Measurements from ENCODE around the gene ARL3. TPM values are rescaled to one million over a fixed set of nuclear protein-coding genes. Genes with fewer than 3 reads are reported as not detected.

The ARL3 gene
- total and polyA plus RNA-seq, 2 of the 4 experiments (the other 2 are of a cell fraction), result 5.0 to 14.3 TPM

- Histone ChIP-seq H3K4ac (ENCODE audit: low read depth, low read length) (peak overlapping the region; percentile 98), H4K8ac (ENCODE audit: low read depth in 2 of 2, low read length in 2 of 2) (peak overlapping the region; percentile 66 to 93), H4K20me1 (ENCODE audit: insufficient read depth, low read length) (no peaks in the 10 kb centered on the region), H4K5ac (ENCODE audit: low read depth, low read length) (peak overlapping the region; percentile 94), H3K14ac (replicated peaks; ENCODE audit: low read depth, low read length) (peak overlapping the region; percentile 92), H2BK20ac (ENCODE audit: low read depth, low read length) (peak overlapping the region; percentile 94), H3K27me3 (ENCODE audit: control insufficient read depth, insufficient read depth, low read length) (no peaks in the 10 kb centered on the region), H2BK5ac (ENCODE audit: low read depth, low read length, poor library complexity, severe bottlenecking) (peak overlapping the region; percentile 100), H3K4me3 (ENCODE audit: insufficient read depth, low read depth, low read length) (no peak overlapping the region), H2BK15ac (ENCODE audit: low read depth, low read length) (peak overlapping the region; percentile 91), H3K27ac (ENCODE audit: insufficient read depth, low read length) (peak overlapping the region; percentile 98), H3K4me1 (ENCODE audit: control insufficient read depth, insufficient read depth, low read length) (peaks cover 82% of the 10 kb centered on the region), H2AFZ (replicated peaks; ENCODE audit: low read length, poor library complexity) (no peak overlapping the region), H3K23ac (ENCODE audit: low read depth, low read length) (peak overlapping the region; percentile 83), H2BK120ac (ENCODE audit: low read depth, low read length) (peak overlapping the region; percentile 99), H3K4me2 (ENCODE audit: low read depth, low read length) (no peak overlapping the region), H3K9me3 (ENCODE audit: control insufficient read depth, insufficient read depth, low read length) (no peaks in the 10 kb centered on the region), H3K56ac (ENCODE audit: extremely low read depth, insufficient read depth, low read length) (peak overlapping the region; percentile 56), H4K91ac (ENCODE audit: insufficient read depth, low read depth, low read length) (peak overlapping the region; percentile 100), H3K79me1 (ENCODE audit: low read depth in 1 of 2, low read length in 2 of 2) (peaks cover 25 to 80% of the 10 kb centered on the region in 2 experiments), H3K9ac (ENCODE audit: low read depth, low read length) (peak overlapping the region; percentile 38), H2AK5ac (ENCODE audit: low read depth, low read length) (peak overlapping the region; percentile 100), H2AK9ac (replicated peaks; ENCODE audit: low read depth, low read length, poor library complexity) (peak overlapping the region; percentile 75), H3K36me3 (ENCODE audit: control insufficient read depth, insufficient read depth, low read length) (peaks cover 4% of the 10 kb centered on the region; the same call in 1 of the 2 replicates), H3K9me1 (ENCODE audit: insufficient read depth, low read length) (peaks cover 62% of the 10 kb centered on the region), H3K18ac (ENCODE audit: low read depth, low read length) (peak overlapping the region; percentile 88)
- intact Hi-C loops (cut with micrococcal nuclease), result no loop called here
- POLR2A ChIA-PET (ENCODE audit: unreplicated experiment), result interaction anchor here (0.6 kb wide), 1 partner anchor 13 kb away, joined by 3 read pairs; no protein-coding TSS in a partner anchor
- BruUV-seq (replicated peaks), result no TSS peak
- WGBS, 2 experiments (ENCODE audit: extremely low coverage in 2 of 2, insufficient read length in 1 of 2), result 100% methylated on average over 1 of the region's 6 CpGs; no CpG with 5 or more reads in 1 of the 2 experiments
- no peak for TF ChIP-seq ELK1 (IDR thresholded peaks at IDR 0.05; ENCODE audit: borderline replicate concordance, low read depth, low read length)
- no peak for TF ChIP-seq SMC3 (IDR thresholded peaks at IDR 0.05; ENCODE audit: low read depth, low read length)
- no peak for TF ChIP-seq CHD1 (IDR thresholded peaks at IDR 0.05; ENCODE audit: low read depth, low read length)
- no peak for TF ChIP-seq CEBPB (IDR thresholded peaks at IDR 0.05; ENCODE audit: low read depth, low read length)
- no peak for TF ChIP-seq BHLHE40 (IDR thresholded peaks at IDR 0.05; ENCODE audit: low read depth, low read length)
- no peak for TF ChIP-seq MXI1 (IDR thresholded peaks at IDR 0.05; ENCODE audit: borderline replicate concordance, low read depth, low read length)
- no peak for TF ChIP-seq POLR2A (IDR thresholded peaks at IDR 0.05; ENCODE audit: low read depth, low read length)
- TF ChIP-seq CTCF (conservative IDR thresholded peaks at IDR 0.05; ENCODE audit: low read depth, low read length), result no peak
- no peak for TF ChIP-seq RAD21 (IDR thresholded peaks at IDR 0.05; ENCODE audit: low read length)
- no peak for TF ChIP-seq RFX5 (IDR thresholded peaks at IDR 0.05; ENCODE audit: low read depth, low read length)
- no peak for TF ChIP-seq FOS (IDR thresholded peaks at IDR 0.05; ENCODE audit: low read depth, low read length)
- TF ChIP-seq MAFK (IDR thresholded peaks at IDR 0.05; ENCODE audit: low read depth, low read length), result no peak
- TF ChIP-seq MAZ (IDR thresholded peaks at IDR 0.05; ENCODE audit: borderline replicate concordance, low read depth, low read length), result no peak
- TF ChIP-seq USF2 (IDR thresholded peaks at IDR 0.05; ENCODE audit: low read depth, low read length), result no peak
- TF ChIP-seq NFE2L2 (IDR thresholded peaks at IDR 0.05; ENCODE audit: low read depth, low read length), result no peak
- no peak for TF ChIP-seq RCOR1 (IDR thresholded peaks at IDR 0.05; ENCODE audit: insufficient replicate concordance, low read length)
- ATAC-seq (ENCODE audit: low read depth) (no peak), DNase-seq (no peak)
- CTCF ChIA-PET, result interaction anchor here (1.8 kb wide), 1 partner anchor 16 kb away, joined by 4 read pairs; no protein-coding TSS in a partner anchor
- dilution Hi-C loops (cut with HindIII; ENCODE audit: low sequenced_read_pairs, unreplicated experiment), result no loop called here
- in situ Hi-C loops (cut with MboI; ENCODE audit: low sequenced_read_pairs), result no loop called here
These were observed 83.5 kb downstream of the ARL3 start for GRCh38 chr10:102630663-102631062.

Measured in IMR-90 (cell line).